ENCODE data around the gene COX4I2. TPM values are rescaled to one million over a fixed set of nuclear protein-coding genes. Genes with fewer than 3 reads are reported as not detected.

Gene COX4I2
- total and polyA plus RNA-seq, 4 donors: 14.4 to 51.8 (median 19.9) TPM

- H3K4me1 ChIP-seq (ENCODE audit: control insufficient read depth in 5 of 5, insufficient read depth in 5 of 5, low read length in 5 of 5): peaks cover 0 to 32% (median 8%) of the 10 kb centered on the region in 5 donors
- ATAC-seq (ENCODE audit: insufficient read depth, low FRiP score) (no peak), DNase-seq (no peak)
- 91 to 94% methylated on average over 3 of the region's 3 CpGs for WGBS, 2 donors
- peaks cover 5 to 25% (median 9%) of the 10 kb centered on the region in 4 donors for H3K36me3 ChIP-seq (ENCODE audit: control insufficient read depth in 4 of 4, insufficient read depth in 4 of 4, low read length in 4 of 4)
- no peaks in the 10 kb centered on the region for H3K27me3 ChIP-seq (ENCODE audit: control insufficient read depth in 3 of 3, insufficient read depth in 3 of 3, low read length in 2 of 3)
- no peak overlapping the region for H3K27ac ChIP-seq (ENCODE audit: low read depth in 1 of 2, low read length in 1 of 2)
- H3K4me3 ChIP-seq: no peak overlapping the region
- no peak for TF ChIP-seq CTCF (IDR thresholded peaks at IDR 0.05; ENCODE audit: control extremely low read depth, extremely low read depth)
- H3K9me3 ChIP-seq (ENCODE audit: control insufficient read depth in 4 of 4, insufficient read depth in 3 of 4, low read length in 3 of 4): no peaks in the 10 kb centered on the region
- H3K9ac ChIP-seq (ENCODE audit: insufficient read depth in 1 of 2, low read length in 2 of 2): no peak overlapping the region
Observed at GRCh38 chr20:31681769-31682168, 44.1 kb downstream of the COX4I2 start.

- peaks cover 0 to 31% (median 8%) of the 10 kb centered on the region in 5 donors for H3K4me1 ChIP-seq (ENCODE audit: control insufficient read depth in 5 of 5, insufficient read depth in 5 of 5, low read length in 5 of 5)
- ATAC-seq (ENCODE audit: insufficient read depth, low FRiP score): no peak
- no peaks in the 10 kb centered on the region for H3K9me3 ChIP-seq (ENCODE audit: control insufficient read depth in 4 of 4, insufficient read depth in 3 of 4, low read length in 3 of 4)
Observed at GRCh38 chr20:31682352-31682751, 44.6 kb downstream of the COX4I2 start.

GRCh38 chr20:31682927-31683326 lies 45.2 kb downstream of the COX4I2 start:
- 79 to 80% methylated on average over 2 of the region's 2 CpGs for WGBS, 2 donors
- no peak overlapping the region for H3K4me3 ChIP-seq
- H3K9me3 ChIP-seq (ENCODE audit: control insufficient read depth in 4 of 4, insufficient read depth in 3 of 4, low read length in 3 of 4): no peaks in the 10 kb centered on the region
- peaks cover 6 to 25% (median 14%) of the 10 kb centered on the region in 4 donors for H3K36me3 ChIP-seq (ENCODE audit: control insufficient read depth in 4 of 4, insufficient read depth in 4 of 4, low read length in 4 of 4)
- peak overlapping the region in 1 of 2 donors; percentile 2 for H3K27ac ChIP-seq (ENCODE audit: low read depth in 1 of 2, low read length in 1 of 2)
- H3K9ac ChIP-seq (ENCODE audit: insufficient read depth in 1 of 2, low read length in 2 of 2): no peak overlapping the region
- no peak for TF ChIP-seq CTCF (IDR thresholded peaks at IDR 0.05; ENCODE audit: control extremely low read depth, extremely low read depth)
- DNase-seq (no peak), ATAC-seq (ENCODE audit: insufficient read depth, low FRiP score) (no peak)
- H3K4me1 ChIP-seq (ENCODE audit: control insufficient read depth in 5 of 5, insufficient read depth in 5 of 5, low read length in 5 of 5): peaks cover 0 to 27% (median 8%) of the 10 kb centered on the region in 5 donors
- no peaks in the 10 kb centered on the region for H3K27me3 ChIP-seq (ENCODE audit: control insufficient read depth in 3 of 3, insufficient read depth in 3 of 3, low read length in 2 of 3)

More at GRCh38 chr20:31682352-31682751, 44.6 kb downstream of the COX4I2 start:
- no peak for DNase-seq
- Histone ChIP-seq H3K36me3 (ENCODE audit: control insufficient read depth in 4 of 4, insufficient read depth in 4 of 4, low read length in 4 of 4) (peaks cover 6 to 29% (median 11%) of the 10 kb centered on the region in 4 donors), H3K9ac (ENCODE audit: insufficient read depth in 1 of 2, low read length in 2 of 2) (no peak overlapping the region), H3K27ac (ENCODE audit: low read depth in 1 of 2, low read length in 1 of 2) (no peak overlapping the region), H3K4me3 (no peak overlapping the region), H3K27me3 (ENCODE audit: control insufficient read depth in 3 of 3, insufficient read depth in 3 of 3, low read length in 2 of 3) (no peaks in the 10 kb centered on the region)
- 95 to 100% methylated on average over 3 of the region's 3 CpGs for WGBS, 2 donors
- TF ChIP-seq CTCF (IDR thresholded peaks at IDR 0.05; ENCODE audit: control extremely low read depth, extremely low read depth): no peak
